ENCODE measurements around the gene GPS1.

DNA sequence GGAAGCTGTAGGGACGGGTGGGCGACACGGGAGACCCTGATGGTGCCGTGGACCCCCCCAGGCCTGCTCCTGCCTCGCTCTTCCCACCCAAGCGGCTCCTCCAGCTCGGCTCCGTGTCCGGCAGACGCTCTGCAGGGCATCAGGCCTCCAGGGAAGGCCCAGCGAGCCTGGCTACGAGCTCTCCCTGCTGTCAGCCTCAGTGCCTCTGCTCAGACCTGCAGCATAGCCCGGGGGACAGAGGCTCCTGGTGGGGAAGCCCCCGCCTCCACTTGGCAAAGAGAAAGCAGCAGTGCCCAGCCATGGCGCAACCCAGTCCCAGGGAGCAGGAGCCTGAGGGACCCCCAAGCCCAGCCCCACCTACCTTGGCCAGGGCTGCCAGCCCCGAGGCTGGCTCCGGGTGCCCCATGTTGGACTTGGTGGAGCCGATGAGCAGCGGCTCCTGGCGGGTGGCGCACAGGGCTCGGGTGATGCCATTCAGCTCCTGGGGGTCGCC is 40.4 kb downstream of the GPS1 start:
- TF ChIP-seq, protein P1, sequence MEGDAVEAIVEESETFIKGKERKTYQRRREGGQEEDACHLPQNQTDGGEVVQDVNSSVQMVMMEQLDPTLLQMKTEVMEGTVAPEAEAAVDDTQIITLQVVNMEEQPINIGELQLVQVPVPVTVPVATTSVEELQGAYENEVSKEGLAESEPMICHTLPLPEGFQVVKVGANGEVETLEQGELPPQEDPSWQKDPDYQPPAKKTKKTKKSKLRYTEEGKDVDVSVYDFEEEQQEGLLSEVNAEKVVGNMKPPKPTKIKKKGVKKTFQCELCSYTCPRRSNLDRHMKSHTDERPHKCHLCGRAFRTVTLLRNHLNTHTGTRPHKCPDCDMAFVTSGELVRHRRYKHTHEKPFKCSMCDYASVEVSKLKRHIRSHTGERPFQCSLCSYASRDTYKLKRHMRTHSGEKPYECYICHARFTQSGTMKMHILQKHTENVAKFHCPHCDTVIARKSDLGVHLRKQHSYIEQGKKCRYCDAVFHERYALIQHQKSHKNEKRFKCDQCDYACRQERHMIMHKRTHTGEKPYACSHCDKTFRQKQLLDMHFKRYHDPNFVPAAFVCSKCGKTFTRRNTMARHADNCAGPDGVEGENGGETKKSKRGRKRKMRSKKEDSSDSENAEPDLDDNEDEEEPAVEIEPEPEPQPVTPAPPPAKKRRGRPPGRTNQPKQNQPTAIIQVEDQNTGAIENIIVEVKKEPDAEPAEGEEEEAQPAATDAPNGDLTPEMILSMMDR (IDR thresholded peaks at IDR 0.05; ENCODE audit: insufficient read depth, low read depth, low read length): no peak
- no peak for TF ChIP-seq EZH2 (IDR thresholded peaks at IDR 0.05; ENCODE audit: insufficient read depth, low read length)
